ENCODE results near the gene ADAD2. TPM values are rescaled to one million over a fixed set of nuclear protein-coding genes. Genes with fewer than 3 reads are reported as not detected.

Gene ADAD2
- under 1 TPM in 1 of 6 donors, not detected in 5; 0.17 TPM for polyA plus RNA-seq (ENCODE audit: low read depth in 6 of 6)

DNA sequence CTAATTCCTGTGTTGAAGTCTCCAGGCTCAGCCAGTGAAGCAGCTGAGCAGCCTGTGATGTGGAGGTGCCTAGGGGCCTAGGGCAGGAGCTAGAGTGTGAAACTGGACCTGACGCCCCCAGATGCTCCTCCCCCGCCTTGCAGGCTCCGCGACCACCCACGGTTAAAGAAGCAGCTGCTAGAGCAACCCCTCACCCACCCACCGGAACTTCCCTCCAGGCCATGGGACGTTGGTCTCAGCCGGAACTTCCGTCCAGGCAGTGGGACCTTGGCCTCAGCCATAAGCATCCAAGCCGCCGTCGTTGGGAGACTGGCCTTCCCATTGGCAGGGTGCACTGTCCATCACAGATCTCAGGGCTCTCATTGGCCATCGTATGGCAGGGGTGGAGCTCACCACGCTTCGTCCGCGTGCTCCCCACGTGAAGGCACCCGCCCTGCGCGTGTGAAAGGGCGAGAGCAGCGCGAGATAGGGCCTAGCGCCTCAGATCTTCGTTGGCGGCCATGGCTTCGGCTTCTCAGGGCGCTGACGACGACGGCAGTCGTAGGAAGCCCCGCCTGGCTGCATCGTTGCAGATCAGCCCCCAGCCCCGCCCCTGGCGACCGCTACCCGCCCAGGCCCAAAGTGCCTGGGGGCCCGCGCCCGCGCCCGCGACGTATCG is at the start of gene ADAD2:
ADAD2 (plus strand) TSS at position 427 of the 658 bp plus-strand sequence; CDS start at position 501, 74 bp downstream.
- H3K4me3 Mint-ChIP-seq = peak within 1 kb of the TSS in 2 of 8 donors; percentile 9 to 64
- peaks cover 4 to 27% (median 22%) of the 10 kb centered on the region in 3 donors for H3K4me1 Mint-ChIP-seq
- H3K27ac Mint-ChIP-seq = no peak within 1 kb of the TSS
- peaks cover 0 to 7% (median 0%) of the 10 kb centered on the region in 3 donors for H3K27me3 Mint-ChIP-seq
- no peaks in the 10 kb centered on the region for H3K9me3 Mint-ChIP-seq
- no peaks in the 10 kb centered on the region for H3K36me3 Mint-ChIP-seq
- no peak for ATAC-seq (ENCODE audit: low read depth in 2 of 2)
- DNase-seq = no peak

DNA sequence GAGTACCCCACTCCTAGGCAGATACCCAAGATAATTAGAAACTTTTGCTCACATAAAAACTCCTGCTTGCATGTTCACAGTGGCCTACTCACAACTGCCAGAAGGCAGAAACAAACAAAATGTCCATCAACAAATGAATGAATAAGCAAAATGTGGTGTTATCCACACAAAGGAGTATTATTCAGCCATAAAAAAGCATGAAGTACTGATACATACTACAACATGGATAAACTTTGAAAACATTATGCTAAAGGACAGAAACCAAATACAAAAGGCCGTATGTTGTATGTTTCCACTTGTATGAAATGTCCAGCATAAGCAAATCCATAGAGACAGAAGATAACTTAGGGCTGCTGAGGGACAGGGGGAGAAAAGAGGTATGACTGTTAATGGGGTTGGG is 47.9 kb upstream of the ADAD2 start:
- H3K27me3 Mint-ChIP-seq = peaks cover 0 to 5% (median 4%) of the 10 kb centered on the region in 3 donors
- peak overlapping the region in 1 of 6 donors; percentile 22 for H3K27ac Mint-ChIP-seq
- H3K9me3 Mint-ChIP-seq = no peaks in the 10 kb centered on the region
- DNase-seq (no peak), ATAC-seq (ENCODE audit: low read depth in 2 of 2) (no peak)
- peak overlapping the region in 5 of 8 donors; percentile 25 to 97 (median 75) for H3K4me3 Mint-ChIP-seq
- H3K36me3 Mint-ChIP-seq = no peaks in the 10 kb centered on the region
- peaks cover 20 to 34% (median 28%) of the 10 kb centered on the region in 3 donors for H3K4me1 Mint-ChIP-seq

DNA sequence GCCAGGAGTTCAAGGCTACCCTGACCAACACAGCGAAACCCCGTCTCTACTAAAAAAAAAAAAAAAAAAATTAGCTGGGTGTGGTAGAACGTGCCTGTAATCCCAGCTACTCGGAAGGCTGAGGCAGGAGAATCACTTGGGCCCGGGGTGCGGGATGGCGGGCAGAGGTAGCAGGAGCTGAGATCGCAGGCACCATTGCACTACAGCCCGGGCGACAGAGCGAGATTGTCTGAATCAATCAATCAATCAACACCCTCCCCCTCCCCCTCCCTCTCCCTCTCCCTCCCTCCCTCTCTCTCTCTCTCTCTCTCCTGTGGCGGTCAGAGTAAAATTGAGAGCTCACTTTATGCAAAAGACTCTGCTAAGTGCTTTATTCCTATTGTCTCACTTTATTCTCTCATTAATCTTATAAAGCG is 47.2 kb upstream of the ADAD2 start:
- DNase-seq = no peak
- no peak for ATAC-seq (ENCODE audit: low read depth in 2 of 2)
- H3K36me3 Mint-ChIP-seq = no peaks in the 10 kb centered on the region
- peak overlapping the region in 3 of 6 donors; percentile 95 to 98 (median 95) for H3K27ac Mint-ChIP-seq
- H3K9me3 Mint-ChIP-seq = no peaks in the 10 kb centered on the region
- peak overlapping the region; percentile 89 to 97 (median 96) for H3K4me3 Mint-ChIP-seq
- peaks cover 0 to 7% (median 6%) of the 10 kb centered on the region in 3 donors for H3K27me3 Mint-ChIP-seq
- H3K4me1 Mint-ChIP-seq = peaks cover 20 to 32% (median 27%) of the 10 kb centered on the region in 3 donors

- Mint-ChIP-seq H3K4me3 (peak overlapping the region; percentile 89 to 97 (median 96)), H3K4me1 (peaks cover 14 to 26% (median 21%) of the 10 kb centered on the region in 3 donors), H3K27ac (peak overlapping the region; percentile 19 to 98 (median 88)), H3K9me3 (no peaks in the 10 kb centered on the region), H3K36me3 (no peaks in the 10 kb centered on the region), H3K27me3 (peaks cover 0 to 10% (median 8%) of the 10 kb centered on the region in 3 donors)
- ATAC-seq (ENCODE audit: low read depth in 2 of 2) (peak; percentile 45 to 47), DNase-seq (peak; percentile 18)
Observed at GRCh38 chr16:84144209-84144858, 46.6 kb upstream of the ADAD2 start.

DNA sequence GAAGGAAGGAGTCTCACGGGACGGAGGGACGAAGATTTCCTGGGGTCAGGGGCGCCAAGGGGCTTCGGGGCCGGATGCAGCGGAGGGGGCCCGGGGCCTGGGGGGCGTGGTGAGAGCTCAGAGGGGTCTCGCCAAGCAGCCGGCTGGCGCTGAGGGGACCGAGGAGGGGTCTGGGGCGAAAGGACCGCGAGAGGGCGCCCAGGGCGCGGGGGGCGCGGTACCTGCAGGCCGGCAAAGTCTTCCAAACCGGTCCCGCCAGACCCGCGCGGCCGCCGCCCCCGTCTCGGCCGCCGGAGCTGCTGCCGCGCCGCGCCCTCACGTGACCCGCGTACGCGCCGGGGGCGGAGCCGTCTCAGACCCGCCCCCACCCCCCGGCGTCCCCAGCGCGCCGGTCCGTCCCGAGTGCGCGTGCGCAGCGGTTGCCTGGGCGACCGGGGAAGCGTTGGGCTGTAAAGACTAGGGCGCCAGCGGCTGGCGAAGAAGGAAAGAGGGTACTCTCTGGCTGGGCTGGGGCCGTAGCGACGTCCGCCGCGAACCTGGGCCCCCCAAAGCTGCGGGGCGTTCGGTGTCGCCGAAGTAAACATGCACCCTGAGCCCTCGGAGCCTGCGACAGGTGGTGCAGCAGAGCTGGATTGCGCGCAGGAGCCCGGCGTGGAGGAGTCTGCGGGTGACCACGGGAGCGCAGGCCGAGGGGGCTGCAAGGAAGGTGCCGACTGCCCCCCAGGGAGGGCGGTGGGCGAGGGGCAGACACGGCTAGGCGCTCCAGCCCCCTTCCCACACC is 45.9 kb upstream of the ADAD2 start, which contains the start of the genes DNAAF1 and HSDL1:
DNAAF1 (plus strand) TSS at position 450 of the 781 bp plus-strand sequence; CDS start at position 583, 133 bp downstream.
HSDL1 (minus strand) TSS at position 319 of the 781 bp plus-strand sequence. CDS start 13,856 bp downstream, outside the sequence.
- DNase-seq (peak; percentile 94), ATAC-seq (ENCODE audit: low read depth in 2 of 2) (peak; percentile 83 to 86)
- peak within 1 kb of the TSS; percentile 89 to 97 (median 96) for H3K4me3 Mint-ChIP-seq
- peaks cover 0 to 15% (median 10%) of the 10 kb centered on the region in 3 donors for H3K27me3 Mint-ChIP-seq
- H3K27ac Mint-ChIP-seq = peak within 1 kb of the TSS; percentile 33 to 98 (median 88)
- H3K4me1 Mint-ChIP-seq = peaks cover 13 to 26% (median 17%) of the 10 kb centered on the region in 3 donors
- H3K36me3 Mint-ChIP-seq = no peaks in the 10 kb centered on the region
- H3K9me3 Mint-ChIP-seq = no peaks in the 10 kb centered on the region

DNA sequence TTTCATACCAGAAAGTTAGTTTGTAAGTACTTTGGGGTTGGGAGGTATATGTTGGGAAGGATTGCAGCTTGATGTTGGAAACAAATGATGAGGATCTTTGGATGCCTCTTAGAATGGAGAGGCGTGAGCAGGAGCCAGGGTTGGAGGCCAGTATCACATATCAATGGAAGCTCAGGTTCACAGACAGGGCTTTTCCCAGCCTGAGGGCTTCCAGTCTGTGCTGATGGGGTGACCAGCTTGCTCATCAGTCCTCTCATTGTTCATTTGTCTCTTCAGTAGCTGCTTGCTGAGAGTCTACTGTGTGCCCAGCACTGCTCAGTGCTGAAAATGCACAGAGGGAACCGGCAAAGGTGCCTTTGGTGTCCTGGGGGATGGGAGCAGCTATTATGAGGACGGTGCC is 40.0 kb upstream of the ADAD2 start:
- Mint-ChIP-seq H3K4me1 (no peaks in the 10 kb centered on the region), H3K9me3 (no peaks in the 10 kb centered on the region), H3K27me3 (peaks cover 24 to 43% (median 26%) of the 10 kb centered on the region in 3 donors), H3K36me3 (no peaks in the 10 kb centered on the region), H3K4me3 (no peak overlapping the region), H3K27ac (no peak overlapping the region)
- ATAC-seq (ENCODE audit: low read depth in 2 of 2) (no peak), DNase-seq (no peak)

DNA sequence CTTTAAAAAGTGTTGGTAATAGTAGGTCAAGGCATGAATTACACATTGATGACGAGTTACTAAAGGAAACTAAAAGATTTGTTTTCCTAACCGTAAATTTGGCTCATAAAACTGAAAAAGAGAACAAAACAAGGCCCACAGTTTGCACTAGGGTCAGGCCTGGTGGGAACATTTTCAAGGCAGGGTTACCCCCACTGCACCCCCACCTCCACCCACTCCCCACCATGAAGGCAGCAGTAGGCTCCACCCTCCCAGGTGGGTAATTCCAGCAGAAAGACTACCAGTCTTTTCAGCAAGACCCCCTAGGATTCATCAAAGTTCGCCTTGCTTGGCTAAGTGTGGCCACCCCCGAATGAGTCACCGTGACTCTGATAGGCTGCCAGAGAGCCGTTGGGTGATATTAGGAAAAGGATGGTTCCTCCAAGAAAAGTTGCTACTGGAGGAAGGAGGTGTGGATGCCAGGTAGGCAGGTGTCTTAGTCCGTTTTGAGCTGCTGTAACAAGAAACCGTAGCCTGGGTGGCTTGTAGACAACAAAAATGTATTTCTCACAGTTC is 37.2 kb upstream of the ADAD2 start:
- DNase-seq (no peak), ATAC-seq (ENCODE audit: low read depth in 2 of 2) (no peak)
- H3K4me3 Mint-ChIP-seq = no peak overlapping the region
- H3K27me3 Mint-ChIP-seq = peaks cover 36 to 59% (median 49%) of the 10 kb centered on the region in 3 donors
- H3K36me3 Mint-ChIP-seq = no peaks in the 10 kb centered on the region
- no peaks in the 10 kb centered on the region for H3K9me3 Mint-ChIP-seq
- H3K4me1 Mint-ChIP-seq = no peaks in the 10 kb centered on the region
- H3K27ac Mint-ChIP-seq = no peak overlapping the region

DNA sequence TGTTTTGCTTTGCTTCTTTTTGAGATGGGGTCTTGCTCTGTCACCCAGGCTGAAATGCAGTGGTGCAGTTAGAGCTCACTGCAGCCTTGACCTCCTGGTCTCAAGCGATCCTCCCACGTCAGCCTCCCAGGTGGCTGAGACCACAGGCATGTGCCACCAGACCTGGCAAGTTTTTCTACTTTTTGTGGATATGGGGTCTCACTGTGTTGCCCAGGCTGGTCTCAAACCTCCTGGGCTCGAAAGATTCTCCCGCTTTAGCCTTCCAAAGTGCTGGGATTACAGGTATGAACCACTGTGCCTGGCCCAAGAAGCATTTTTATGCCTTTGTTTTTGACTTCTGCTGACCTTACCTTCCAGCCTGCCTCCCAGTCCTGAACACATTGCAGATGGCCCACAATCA is 35.7 kb upstream of the ADAD2 start:
- Mint-ChIP-seq H3K9me3 (no peaks in the 10 kb centered on the region), H3K27me3 (peaks cover 38 to 58% (median 56%) of the 10 kb centered on the region in 3 donors), H3K36me3 (no peaks in the 10 kb centered on the region), H3K4me3 (no peak overlapping the region), H3K4me1 (no peaks in the 10 kb centered on the region), H3K27ac (no peak overlapping the region)
- ATAC-seq (ENCODE audit: low read depth in 2 of 2) = no peak
- DNase-seq = no peak

DNA sequence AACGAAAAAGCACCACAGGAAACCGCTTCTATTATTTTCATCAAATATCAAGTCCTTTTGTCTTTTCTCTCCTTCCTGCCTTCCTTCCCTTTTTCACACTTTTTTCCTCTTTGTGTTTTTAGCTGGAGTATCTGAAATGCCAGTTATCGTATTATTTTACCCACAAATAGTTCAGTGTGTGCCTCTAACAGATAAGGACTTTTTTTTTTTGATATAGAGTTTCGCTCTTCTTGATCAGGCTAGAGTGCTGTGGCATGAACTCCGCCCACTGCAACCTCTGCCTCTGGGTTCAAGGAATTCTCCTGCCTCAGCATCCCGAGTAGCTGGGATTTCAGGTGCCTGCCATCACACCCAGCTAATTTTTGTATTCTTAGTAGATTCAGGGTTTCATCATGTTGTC is 35.2 kb upstream of the ADAD2 start:
- Mint-ChIP-seq H3K4me3 (no peak overlapping the region), H3K4me1 (no peaks in the 10 kb centered on the region), H3K36me3 (no peaks in the 10 kb centered on the region), H3K27ac (peak overlapping the region in 2 of 6 donors; percentile 42 to 50), H3K27me3 (peaks cover 36 to 57% (median 55%) of the 10 kb centered on the region in 3 donors), H3K9me3 (no peaks in the 10 kb centered on the region)
- DNase-seq (no peak), ATAC-seq (ENCODE audit: low read depth in 2 of 2) (no peak)

DNA sequence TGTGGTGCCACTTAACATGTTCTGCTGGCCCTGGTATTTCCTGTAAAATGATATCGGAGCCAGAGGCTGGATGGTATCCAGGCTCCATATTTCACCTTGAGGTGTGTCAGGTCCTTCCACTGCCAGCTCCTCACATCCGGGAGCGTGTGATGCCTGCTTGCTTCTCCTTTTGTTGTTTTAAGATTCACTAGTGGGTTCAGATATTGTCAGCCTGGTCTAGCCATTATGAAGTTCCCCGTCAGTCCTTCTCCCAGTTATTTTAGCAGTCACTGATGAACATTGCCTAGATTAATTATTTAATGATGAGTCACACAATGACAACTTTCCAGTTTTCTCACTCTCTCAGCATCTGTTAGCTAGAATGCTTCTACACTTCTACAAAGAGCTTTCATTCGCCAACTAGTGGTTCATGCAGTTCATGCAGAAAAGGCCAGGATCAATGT is 34.6 kb upstream of the ADAD2 start:
- Mint-ChIP-seq H3K27ac (no peak overlapping the region), H3K4me3 (no peak overlapping the region), H3K9me3 (no peaks in the 10 kb centered on the region), H3K27me3 (peaks cover 36 to 52% (median 49%) of the 10 kb centered on the region in 3 donors), H3K4me1 (no peaks in the 10 kb centered on the region), H3K36me3 (no peaks in the 10 kb centered on the region)
- ATAC-seq (ENCODE audit: low read depth in 2 of 2) (no peak), DNase-seq (no peak)

DNA sequence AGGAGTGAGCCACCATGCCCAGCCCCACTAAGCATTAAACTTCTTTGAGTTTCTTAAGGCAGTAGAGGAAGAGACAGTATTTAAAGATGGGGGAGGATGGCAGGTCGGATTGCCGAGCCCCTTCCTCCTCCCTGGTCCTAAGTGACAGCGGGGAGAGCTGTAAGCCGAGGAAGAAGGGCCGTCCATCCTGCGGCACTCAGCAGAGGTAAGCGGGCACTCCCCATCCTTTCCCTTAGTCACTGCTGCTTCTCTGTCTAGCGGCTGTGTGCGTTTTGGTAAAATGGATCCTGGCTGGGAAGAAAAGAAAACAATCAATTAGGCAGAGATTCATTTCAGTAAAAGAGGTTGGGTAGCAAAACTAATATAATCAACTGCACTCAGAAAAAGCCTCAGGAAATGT is 31.9 kb upstream of the ADAD2 start:
- Mint-ChIP-seq H3K27me3 (peaks cover 43 to 60% (median 45%) of the 10 kb centered on the region in 3 donors), H3K9me3 (no peaks in the 10 kb centered on the region), H3K36me3 (no peaks in the 10 kb centered on the region), H3K4me1 (no peaks in the 10 kb centered on the region), H3K4me3 (no peak overlapping the region), H3K27ac (peak overlapping the region in 1 of 6 donors; percentile 28)
- no peak for ATAC-seq (ENCODE audit: low read depth in 2 of 2)
- no peak for DNase-seq

DNA sequence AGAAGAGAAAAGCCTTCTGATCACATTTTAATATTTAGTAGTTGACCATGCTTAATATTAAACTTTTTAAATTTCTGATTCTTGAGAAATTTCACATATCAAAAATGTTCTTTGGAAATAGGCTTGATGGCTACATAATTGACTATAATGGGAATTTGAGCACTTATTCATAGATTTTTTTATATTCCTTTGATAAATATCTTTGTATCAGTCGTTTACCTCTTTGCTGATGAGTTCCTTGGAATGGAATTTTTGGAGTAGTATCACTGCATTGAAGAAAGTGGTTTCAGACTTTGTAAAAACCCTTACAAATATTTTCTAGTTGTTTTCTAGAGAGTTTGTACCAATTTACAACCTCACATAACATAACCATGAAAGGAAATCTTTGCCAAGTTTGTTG is 31.2 kb upstream of the ADAD2 start:
- no peaks in the 10 kb centered on the region for H3K4me1 Mint-ChIP-seq
- no peak for DNase-seq
- no peaks in the 10 kb centered on the region for H3K36me3 Mint-ChIP-seq
- peaks cover 46 to 68% (median 49%) of the 10 kb centered on the region in 3 donors for H3K27me3 Mint-ChIP-seq
- H3K27ac Mint-ChIP-seq = no peak overlapping the region
- no peaks in the 10 kb centered on the region for H3K9me3 Mint-ChIP-seq
- no peak overlapping the region for H3K4me3 Mint-ChIP-seq
- no peak for ATAC-seq (ENCODE audit: low read depth in 2 of 2)

- no peak for DNase-seq
- H3K27me3 Mint-ChIP-seq = peaks cover 40 to 72% (median 45%) of the 10 kb centered on the region in 3 donors
Observed at GRCh38 chr16:84161037-84161436, 29.9 kb upstream of the ADAD2 start.

More at GRCh38 chr16:84161037-84161436, 29.9 kb upstream of the ADAD2 start:
- H3K4me1 Mint-ChIP-seq = no peaks in the 10 kb centered on the region
- H3K4me3 Mint-ChIP-seq = no peak overlapping the region
- H3K27ac Mint-ChIP-seq = no peak overlapping the region
- ATAC-seq (ENCODE audit: low read depth in 2 of 2) = no peak
- no peaks in the 10 kb centered on the region for H3K9me3 Mint-ChIP-seq
- no peaks in the 10 kb centered on the region for H3K36me3 Mint-ChIP-seq

Data from naive B cell (primary cell).